Body of pancreas (tissue), 4 donors: ENCODE measurements around the gene ANGPTL2.

Experiments
- CTCF ChIP-seq, 7 experiments: fragments of 450-650 bp in 4 of 7; fragments of 200-600 bp in 3 of 7; sonication (generic) in 3 of 7; IDR thresholded peaks; one replicate each; pipeline ENCODE4 v1.5.1; 2016 to 2019; ENCODE audit warnings: antibody characterized with exemption in 7 of 7
- POLR2A ChIP-seq, 3 donors: fragments of 450-650 bp; IDR thresholded peaks; one replicate each; pipeline ENCODE4 v1.6.1; 2016; ENCODE audit warnings: antibody characterized with exemption in 3 of 3, mild to moderate bottlenecking in 2 of 3

GRCh38 chr9:127124111-127124531 lies 1.7 kb upstream of the ANGPTL2 start:
- TF ChIP-seq CTCF (IDR thresholded peaks at IDR 0.05), result no peak
- TF ChIP-seq POLR2A (IDR thresholded peaks at IDR 0.05), result no peak
